NB4 (cell line): Measurements from ENCODE around the gene RNASE3.
"Not testable (repeated sequence)": the region's sequence is repeated elsewhere in the genome, so short reads cannot be mapped to it uniquely, and the experiment has no call there.

Experiments used
- CTCF ChIP-seq: IDR thresholded peaks from one replicate; pipeline ENCODE4 v1.5.1; 2012; ENCODE audit warnings: low read depth, low read length
- MAX ChIP-seq: IDR thresholded peaks from 2 replicates; pipeline ENCODE4 v1.6.1; 2011; ENCODE audit warnings: low read depth, low read length
- POLR2A ChIP-seq: IDR thresholded peaks from 2 replicates; pipeline ENCODE4 v1.6.1; 2011; ENCODE audit warnings: mild to moderate bottlenecking; ENCODE audit not compliant: insufficient read length; ENCODE audit errors: extremely low read depth

GRCh38 chr14:20888411-20888810 is 2.8 kb upstream of the RNASE3 start:
- not testable (repeated sequence) for TF ChIP-seq CTCF, POLR2A, MAX
